ENCODE data around the gene CPNE5. TPM values are rescaled to one million over a fixed set of nuclear protein-coding genes. Genes with fewer than 3 reads are reported as not detected.

The CPNE5 gene
- total and polyA plus RNA-seq, 2 donors from 2014 or later: 3.7 to 7.1 TPM

- peak in 1 of 5 donors; percentile 29 for DNase-seq
- no peak for FAIRE-seq
- no peak for TF ChIP-seq CTCF (IDR thresholded peaks at IDR 0.05; ENCODE audit: borderline replicate concordance, extremely low read depth, insufficient read depth)
- no peak overlapping the region for H3K4me3 ChIP-seq (ENCODE audit: low read length in 3 of 3)
- no peaks in the 10 kb centered on the region for H3K4me1 ChIP-seq (ENCODE audit: control insufficient read depth in 2 of 3, insufficient read depth in 2 of 3, low read depth in 1 of 3, low read length in 3 of 3)
- H3K36me3 ChIP-seq (ENCODE audit: control insufficient read depth in 2 of 3, insufficient read depth in 3 of 3, low read length in 3 of 3): no peaks in the 10 kb centered on the region
- H3K9ac ChIP-seq (ENCODE audit: low read length in 3 of 3): no peak overlapping the region
- no peaks in the 10 kb centered on the region for H3K9me3 ChIP-seq (ENCODE audit: control insufficient read depth in 2 of 3, insufficient read depth in 1 of 3, low read length in 3 of 3)
- H3K27ac ChIP-seq (ENCODE audit: low read depth in 2 of 2, low read length in 2 of 2): no peak overlapping the region
- no peaks in the 10 kb centered on the region for H3K27me3 ChIP-seq (ENCODE audit: control insufficient read depth, insufficient read depth, low read length)
- intact Hi-C loops (cut with DNase I): no loop called here
Measured at GRCh38 chr6:36805096-36805797, 34.0 kb downstream of the CPNE5 start.

GRCh38 chr6:36804563-36804962, 34.7 kb downstream of the CPNE5 start:
- FAIRE-seq (no peak), DNase-seq (no peak)
- Histone ChIP-seq H3K36me3 (ENCODE audit: control insufficient read depth in 2 of 3, insufficient read depth in 3 of 3, low read length in 3 of 3) (no peaks in the 10 kb centered on the region), H3K27ac (ENCODE audit: low read depth in 2 of 2, low read length in 2 of 2) (no peak overlapping the region), H3K4me3 (ENCODE audit: low read length in 3 of 3) (no peak overlapping the region), H3K9me3 (ENCODE audit: control insufficient read depth in 2 of 3, insufficient read depth in 1 of 3, low read length in 3 of 3) (no peaks in the 10 kb centered on the region), H3K4me1 (ENCODE audit: control insufficient read depth in 2 of 3, insufficient read depth in 2 of 3, low read depth in 1 of 3, low read length in 3 of 3) (no peaks in the 10 kb centered on the region), H3K27me3 (ENCODE audit: control insufficient read depth, insufficient read depth, low read length) (no peaks in the 10 kb centered on the region), H3K9ac (ENCODE audit: low read length in 3 of 3) (no peak overlapping the region)
- no peak for TF ChIP-seq CTCF (IDR thresholded peaks at IDR 0.05; ENCODE audit: borderline replicate concordance, extremely low read depth, insufficient read depth)
- intact Hi-C loops (cut with DNase I): no loop called here

GRCh38 chr6:36803908-36804307, 35.3 kb downstream of the CPNE5 start:
- no peaks in the 10 kb centered on the region for H3K9me3 ChIP-seq (ENCODE audit: control insufficient read depth in 2 of 3, insufficient read depth in 1 of 3, low read length in 3 of 3)
- no peak overlapping the region for H3K4me3 ChIP-seq (ENCODE audit: low read length in 3 of 3)
- no peak overlapping the region for H3K9ac ChIP-seq (ENCODE audit: low read length in 3 of 3)
- DNase-seq (no peak), FAIRE-seq (no peak)
- intact Hi-C loops (cut with DNase I): no loop called here
- H3K27me3 ChIP-seq (ENCODE audit: control insufficient read depth, insufficient read depth, low read length): no peaks in the 10 kb centered on the region
- TF ChIP-seq CTCF (IDR thresholded peaks at IDR 0.05; ENCODE audit: borderline replicate concordance, extremely low read depth, insufficient read depth): no peak
- no peak overlapping the region for H3K27ac ChIP-seq (ENCODE audit: low read depth in 2 of 2, low read length in 2 of 2)
- no peaks in the 10 kb centered on the region for H3K4me1 ChIP-seq (ENCODE audit: control insufficient read depth in 2 of 3, insufficient read depth in 2 of 3, low read depth in 1 of 3, low read length in 3 of 3)
- H3K36me3 ChIP-seq (ENCODE audit: control insufficient read depth in 2 of 3, insufficient read depth in 3 of 3, low read length in 3 of 3): no peaks in the 10 kb centered on the region

- H3K4me3 ChIP-seq (ENCODE audit: low read length in 3 of 3): no peak overlapping the region
- DNase-seq (no peak), FAIRE-seq (no peak)
- no peaks in the 10 kb centered on the region for H3K27me3 ChIP-seq (ENCODE audit: control insufficient read depth, insufficient read depth, low read length)
- no peaks in the 10 kb centered on the region for H3K36me3 ChIP-seq (ENCODE audit: control insufficient read depth in 2 of 3, insufficient read depth in 3 of 3, low read length in 3 of 3)
- intact Hi-C loops (cut with DNase I): no loop called here
- no peak overlapping the region for H3K27ac ChIP-seq (ENCODE audit: low read depth in 2 of 2, low read length in 2 of 2)
- no peaks in the 10 kb centered on the region for H3K4me1 ChIP-seq (ENCODE audit: control insufficient read depth in 2 of 3, insufficient read depth in 2 of 3, low read depth in 1 of 3, low read length in 3 of 3)
- H3K9me3 ChIP-seq (ENCODE audit: control insufficient read depth in 2 of 3, insufficient read depth in 1 of 3, low read length in 3 of 3): no peaks in the 10 kb centered on the region
- H3K9ac ChIP-seq (ENCODE audit: low read length in 3 of 3): no peak overlapping the region
- TF ChIP-seq CTCF (IDR thresholded peaks at IDR 0.05; ENCODE audit: borderline replicate concordance, extremely low read depth, insufficient read depth): no peak
Measured at GRCh38 chr6:36803482-36803881, 35.8 kb downstream of the CPNE5 start.

Measured in kidney (tissue), 14 donors.